NCI-H1417 (cell line): ENCODE data around the gene MTG2.

ENCODE experiments used
- DNase-seq, 3 experiments: peaks; one replicate each; lab custom pipeline; 2025; lab: John Stamatoyannopoulos, UW

MTG2 gene

GRCh38 chr20:62233684-62234083, 50.9 kb downstream of the MTG2 start:
- DNase-seq: no peak

DNA sequence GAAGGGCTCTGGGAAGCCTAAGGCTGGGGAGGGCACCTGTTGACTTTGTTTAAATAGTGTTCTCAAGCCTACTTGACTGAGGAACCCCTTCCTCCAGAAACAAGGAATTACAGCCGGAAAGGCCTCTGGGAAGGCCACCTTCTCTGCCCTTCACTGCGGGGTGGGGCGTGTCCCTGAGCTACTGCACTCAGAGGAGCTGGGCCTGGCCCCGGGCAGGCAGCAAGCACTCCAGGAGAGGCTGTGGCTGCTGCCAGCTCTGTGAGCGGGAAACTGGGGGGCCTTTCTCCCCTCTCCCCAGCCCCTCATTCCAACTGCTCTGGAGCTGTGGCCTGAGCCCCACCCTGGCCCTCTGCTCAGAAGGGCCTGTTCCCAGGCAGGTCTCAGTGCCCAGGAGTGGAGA, 51.5 kb downstream of the MTG2 start:
- DNase-seq: peak in 1 of 3 experiments; percentile 30

- DNase-seq: no peak
Measured at GRCh38 chr20:62235001-62235776, 52.4 kb downstream of the MTG2 start.

- DNase-seq: no peak
Measured at GRCh38 chr20:62235777-62236157, 52.9 kb downstream of the MTG2 start.

DNA sequence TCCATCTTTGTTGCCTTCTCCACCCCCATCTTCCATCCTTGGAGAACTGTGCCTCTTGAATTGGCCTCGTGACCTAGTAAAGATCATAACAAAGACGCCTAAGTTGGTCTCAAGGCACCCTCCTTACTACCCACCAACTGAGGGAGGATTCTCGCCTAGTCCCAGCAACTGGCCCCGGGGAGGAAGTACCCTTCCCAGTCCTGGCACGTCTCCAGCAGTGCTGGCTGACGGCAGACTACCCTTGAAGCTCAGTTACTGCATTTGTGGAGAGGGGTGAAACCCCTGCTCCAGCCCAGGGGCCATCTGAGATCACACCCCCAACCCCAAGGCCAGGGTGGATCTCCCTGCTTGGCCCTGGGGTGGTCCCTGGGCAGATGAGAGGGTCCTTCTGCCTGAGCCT, 53.4 kb downstream of the MTG2 start:
- peak in 1 of 3 experiments; percentile 58 for DNase-seq

- DNase-seq: peak in 2 of 3 experiments; percentile 76 to 92
Measured at GRCh38 chr20:62236766-62237513, 54.1 kb downstream of the MTG2 start.

GRCh38 chr20:62237514-62237800, 54.6 kb downstream of the MTG2 start:
- DNase-seq: no peak

GRCh38 chr20:62237801-62238568, 55.2 kb downstream of the MTG2 start, which contains the start of gene OSBPL2:
Gene OSBPL2, plus strand, starts transcription at chr20:62238521. Its CDS starts 17,664 bp downstream, at chr20:62256185.
- peak; percentile 100 for DNase-seq

- DNase-seq: peak; percentile 43 to 72 (median 62)
Measured at GRCh38 chr20:62238569-62239277, 55.9 kb downstream of the MTG2 start.

DNA sequence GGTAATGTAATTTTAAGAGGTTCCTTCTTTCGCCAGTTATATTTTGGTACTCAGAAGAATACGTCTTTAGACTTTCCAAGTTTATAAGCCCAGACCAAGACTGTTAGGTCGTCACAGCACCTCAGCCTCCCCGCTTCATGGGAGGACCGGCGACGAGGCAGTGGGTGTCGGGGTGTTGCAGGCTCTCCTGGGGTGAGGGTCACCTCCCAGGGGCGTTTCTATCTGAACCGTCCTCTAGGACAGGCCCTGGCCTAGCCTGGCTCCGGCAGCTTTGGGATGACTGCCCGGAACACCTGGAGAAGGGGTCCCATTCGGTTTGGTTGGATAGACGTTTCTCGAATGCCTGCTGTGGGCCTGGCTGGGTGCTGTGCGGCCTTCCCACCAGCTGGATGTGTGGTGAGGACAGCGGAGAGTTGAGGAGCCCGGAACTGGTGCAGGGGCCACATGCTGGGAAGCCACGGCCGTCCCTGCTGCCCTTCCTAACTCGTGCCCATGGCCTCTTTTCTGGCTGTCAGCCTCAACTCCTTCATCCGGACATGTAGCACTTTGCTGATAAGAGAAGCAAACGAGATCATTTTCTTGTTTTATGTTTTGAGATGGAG, 56.6 kb downstream of the MTG2 start:
- DNase-seq: no peak

DNA sequence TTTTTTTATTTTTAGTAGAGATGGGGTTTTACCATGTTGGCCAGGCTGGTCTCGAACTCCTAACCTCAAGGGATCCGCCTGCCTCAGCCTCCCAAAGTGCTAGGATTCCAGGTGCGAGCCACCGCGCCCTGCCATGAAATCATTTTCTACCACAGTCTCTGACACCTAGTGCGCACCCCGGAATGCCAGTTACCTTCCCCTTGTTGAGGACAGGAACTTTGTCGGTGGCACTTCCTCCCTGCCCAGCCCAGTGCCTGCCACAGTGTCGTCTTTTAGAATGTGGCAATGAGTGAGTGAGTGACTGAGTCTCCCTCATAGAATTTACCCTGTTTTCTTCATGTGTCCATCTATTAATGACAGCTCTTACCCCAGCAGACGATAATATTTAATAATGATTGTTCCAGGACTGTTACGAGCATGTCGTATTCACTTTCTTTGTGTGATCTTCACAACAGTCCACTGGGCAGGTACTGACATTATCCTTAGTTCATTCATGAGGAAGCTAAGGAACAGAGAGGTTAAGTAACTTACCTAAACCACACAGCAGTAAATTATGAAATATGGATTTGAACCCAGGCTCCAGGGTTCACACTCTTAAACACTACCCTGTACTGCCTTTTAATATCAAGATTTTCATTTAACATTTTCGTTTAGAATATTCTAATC, 57.3 kb downstream of the MTG2 start:
- DNase-seq: no peak

DNA sequence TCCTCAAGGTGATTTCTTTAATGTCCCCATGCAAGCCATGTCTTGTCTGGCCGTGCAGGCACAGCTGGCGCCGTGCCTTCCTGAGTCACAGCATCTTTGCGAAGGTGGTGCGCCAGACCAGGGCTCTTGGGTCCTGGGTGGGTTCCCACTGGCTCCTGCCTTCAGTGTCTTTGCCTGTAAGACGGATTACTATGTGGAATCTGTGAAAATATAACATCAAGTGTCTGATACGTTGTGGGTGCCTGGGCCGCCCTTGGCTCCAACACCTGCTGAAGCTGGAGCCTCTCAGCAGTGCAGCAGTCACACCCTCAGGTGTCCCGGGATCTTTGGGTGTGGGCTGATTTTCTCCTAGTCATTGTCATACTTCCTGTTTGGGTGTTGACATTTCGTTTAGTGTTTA, 58.7 kb downstream of the MTG2 start:
- peak in 1 of 3 experiments; percentile 28 for DNase-seq

DNA sequence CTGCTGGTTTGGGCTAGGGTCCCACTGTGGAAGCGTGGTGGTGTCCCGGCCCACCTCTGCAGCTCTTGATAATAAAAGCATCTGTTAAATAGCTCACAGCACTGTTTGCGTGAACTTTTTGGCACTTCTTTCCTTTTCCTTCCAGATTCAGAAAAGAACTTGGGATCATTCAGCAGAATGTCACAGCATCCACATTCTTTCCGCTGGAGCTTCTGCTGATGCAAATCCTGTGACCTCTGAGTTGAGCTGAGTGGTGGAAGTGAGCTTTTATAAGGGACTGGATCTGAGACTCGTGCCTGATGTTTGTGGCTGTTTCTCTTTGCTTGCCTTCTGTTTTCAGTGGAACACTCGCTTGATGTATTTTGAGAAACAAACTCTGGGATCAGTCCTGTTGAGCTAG, 59.3 kb downstream of the MTG2 start:
- no peak for DNase-seq

DNA sequence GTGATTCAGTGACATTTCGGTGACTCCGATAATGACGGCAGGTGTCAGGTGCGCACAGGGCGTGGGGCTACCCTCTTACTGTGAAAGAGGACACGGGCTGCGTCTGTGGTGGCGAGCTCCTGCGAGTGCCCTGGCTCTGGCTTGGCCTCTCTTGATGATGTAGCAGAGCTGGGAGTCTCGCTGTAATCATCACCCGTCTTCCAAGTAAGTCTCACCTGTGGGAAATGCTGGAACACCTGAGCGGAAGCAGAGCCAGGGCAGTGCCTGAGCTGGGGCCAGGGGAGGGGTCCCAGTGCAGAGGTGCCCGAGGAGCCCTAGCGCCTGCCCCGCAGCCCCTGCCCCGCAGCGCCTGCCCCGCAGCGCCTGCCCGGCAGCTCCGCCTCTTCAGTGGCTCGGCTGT, 60.3 kb downstream of the MTG2 start:
- peak in 1 of 3 experiments; percentile 57 for DNase-seq

DNA sequence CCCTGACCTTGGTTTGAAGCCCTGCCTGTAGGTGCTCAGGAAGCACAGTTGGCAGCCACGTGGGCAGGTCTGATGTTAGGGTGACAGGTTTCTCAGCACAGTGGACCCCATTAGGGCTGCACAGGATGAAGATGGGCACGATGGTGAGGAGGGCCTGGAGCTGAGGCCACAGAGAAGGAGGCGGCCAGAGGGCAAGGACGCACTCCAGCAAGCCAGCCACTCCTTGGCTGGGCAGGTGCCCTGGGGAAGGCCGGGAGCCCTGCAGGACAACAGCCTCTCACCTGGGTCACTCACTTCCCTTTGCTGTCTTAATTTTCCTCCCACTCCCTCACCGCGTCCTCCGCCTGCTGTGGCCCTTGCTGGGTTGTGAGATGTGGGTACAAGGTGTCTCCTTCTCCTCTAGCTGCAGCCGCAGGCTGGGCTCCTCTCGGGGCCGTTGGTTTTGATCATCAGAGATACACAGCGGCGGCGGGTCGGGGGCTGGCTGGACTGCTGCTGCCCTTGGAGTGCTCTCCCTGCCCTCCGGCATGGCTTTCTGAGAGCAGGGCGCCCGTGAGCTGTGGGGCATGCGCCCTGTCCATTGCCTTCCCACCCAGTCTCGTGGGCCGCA, 61.2 kb downstream of the MTG2 start:
- no peak for DNase-seq

- DNase-seq: peak; percentile 29 to 72 (median 64)
Measured at GRCh38 chr20:62244644-62245108, 61.8 kb downstream of the MTG2 start.

DNA sequence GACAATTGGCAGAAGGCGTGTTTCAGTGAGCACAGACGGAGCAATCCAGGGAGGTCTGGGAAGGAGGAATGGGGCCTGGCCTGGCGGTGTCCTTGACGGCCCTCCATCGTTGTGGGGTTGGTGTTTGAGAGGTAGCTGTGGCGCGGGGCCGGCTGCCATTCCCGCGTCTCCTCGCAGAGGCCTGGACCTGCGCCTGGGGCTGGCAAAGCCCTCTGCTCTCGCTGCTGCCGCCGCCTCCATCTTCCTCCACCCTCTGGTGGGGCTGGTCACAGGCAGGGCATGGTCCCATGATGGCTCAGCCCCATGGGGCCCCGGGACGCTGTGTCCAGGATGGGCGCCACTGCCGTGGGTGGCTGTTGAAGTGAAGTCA, 63.1 kb downstream of the MTG2 start:
- peak in 1 of 3 experiments; percentile 44 for DNase-seq

GRCh38 chr20:62246431-62246830, 63.6 kb downstream of the MTG2 start:
- DNase-seq: no peak

- peak in 1 of 3 experiments; percentile 84 for DNase-seq
Measured at GRCh38 chr20:62246872-62247652, 64.2 kb downstream of the MTG2 start.
